ENCODE measurements around the gene TRIP13. TPM values are rescaled to one million over a fixed set of nuclear protein-coding genes. Genes with fewer than 3 reads are reported as not detected.

The TRIP13 gene
- total and polyA plus RNA-seq, 10 of the 15 experiments (the other 5 are each of a cell fraction or from before 2014, with no cell fraction given) = 15.1 to 64.9 (median 32.2) TPM

- peaks cover 0 to 5% of the 10 kb centered on the region in 2 experiments; a peak in 2 of 4 replicates for H3K27me3 ChIP-seq (replicated peaks in 1 of 2; ENCODE audit: control insufficient read depth in 2 of 2, insufficient read depth in 2 of 2, low read length in 1 of 2)
- in situ Hi-C loops (cut with MboI) (no loop called here), intact Hi-C loops (cut with micrococcal nuclease; ENCODE audit: unreplicated experiment) (no loop called here)
- H3K4me2 ChIP-seq (ENCODE audit: control insufficient read depth, insufficient read depth) = no peak overlapping the region
- ChIA-PET RAD21 (ENCODE audit: unreplicated experiment) (no interaction called here), POLR2A (interaction anchor here (0.5 kb wide), 1 partner anchor 302 kb away, joined by 3 read pairs; no protein-coding TSS in a partner anchor), CTCF (interaction anchor here (1.2 kb wide), 2 partner anchors 14 to 21 kb away, joined by 3 read pairs; no protein-coding TSS in a partner anchor), SMC1A (ENCODE audit: uncharacterized antibody, unreplicated experiment) (no interaction called here)
- DNase-seq (ENCODE audit: low read depth, low spot score) (no peak), FAIRE-seq (no peak), ATAC-seq (no peak)
- WGBS (ENCODE audit: insufficient coverage, insufficient replicate concordance, low lambda C conversion rate, missing lambda C conversion rate) = 49% methylated on average over 12 of the region's 12 CpGs
- H3K36me3 ChIP-seq (ENCODE audit: control insufficient read depth in 2 of 2, insufficient read depth in 2 of 2, low read length in 1 of 2) = no peaks in the 10 kb centered on the region
- TF ChIP-seq PKNOX1 (IDR thresholded peaks at IDR 0.05) = no peak
- peak; percentile 87 for TF ChIP-seq NFXL1 (IDR thresholded peaks at IDR 0.05; ENCODE audit: borderline replicate concordance)
- H2AFZ ChIP-seq (ENCODE audit: control insufficient read depth, low read depth, low read length) = no peak overlapping the region
- no peak overlapping the region for H3K4me3 ChIP-seq
- no peaks in the 10 kb centered on the region for H3K79me2 ChIP-seq (ENCODE audit: control insufficient read depth, insufficient read depth, low read length)
- no peak overlapping the region for H3K9ac ChIP-seq (ENCODE audit: control insufficient read depth, insufficient read depth, low read length)
- no peaks in the 10 kb centered on the region for H3K9me3 ChIP-seq (replicated peaks; ENCODE audit: control insufficient read depth, insufficient read depth, low read length)
- no peaks in the 10 kb centered on the region; the same call in 1 of the 2 replicates for H3K4me1 ChIP-seq (ENCODE audit: control insufficient read depth, insufficient read depth, low read length)
- H4K20me1 ChIP-seq (ENCODE audit: control insufficient read depth, insufficient read depth) = no peaks in the 10 kb centered on the region
- no peak overlapping the region for H3K27ac ChIP-seq (ENCODE audit: control insufficient read depth, insufficient read depth)
- BruUV-seq (replicated peaks) = no TSS peak
Observed at GRCh38 chr5:944992-945685, 52.5 kb downstream of the TRIP13 start.

- DNase-seq (ENCODE audit: low read depth, low spot score) = no peak
- WGBS (ENCODE audit: insufficient coverage, insufficient replicate concordance, low lambda C conversion rate, missing lambda C conversion rate) = 31% methylated on average over 24 of the region's 24 CpGs
- no peak overlapping the region for H3K27ac ChIP-seq (ENCODE audit: control insufficient read depth, insufficient read depth)
- H3K27me3 ChIP-seq (replicated peaks in 1 of 2; ENCODE audit: control insufficient read depth in 2 of 2, insufficient read depth in 2 of 2, low read length in 1 of 2) = peaks cover 3 to 5% of the 10 kb centered on the region in 2 experiments; a peak in 2 of 4 replicates
- H3K79me2 ChIP-seq (ENCODE audit: control insufficient read depth, insufficient read depth, low read length) = no peaks in the 10 kb centered on the region
- FAIRE-seq = no peak
- H3K4me3 ChIP-seq = no peak overlapping the region
- H4K20me1 ChIP-seq (ENCODE audit: control insufficient read depth, insufficient read depth) = no peaks in the 10 kb centered on the region
- no peaks in the 10 kb centered on the region for H3K36me3 ChIP-seq (ENCODE audit: control insufficient read depth in 2 of 2, insufficient read depth in 2 of 2, low read length in 1 of 2)
- no peak for ATAC-seq
- RAD21 ChIA-PET (ENCODE audit: unreplicated experiment) = no interaction called here
- POLR2A ChIA-PET = interaction anchor here (0.5 kb wide), 1 partner anchor 302 kb away, joined by 3 read pairs; no protein-coding TSS in a partner anchor
- SMC1A ChIA-PET (ENCODE audit: uncharacterized antibody, unreplicated experiment) = no interaction called here
- no peak overlapping the region for H3K4me2 ChIP-seq (ENCODE audit: control insufficient read depth, insufficient read depth)
- no peaks in the 10 kb centered on the region; the same call in 1 of the 2 replicates for H3K4me1 ChIP-seq (ENCODE audit: control insufficient read depth, insufficient read depth, low read length)
- no peak overlapping the region for H3K9ac ChIP-seq (ENCODE audit: control insufficient read depth, insufficient read depth, low read length)
- in situ Hi-C loops (cut with MboI) (no loop called here), intact Hi-C loops (cut with micrococcal nuclease; ENCODE audit: unreplicated experiment) (no loop called here)
- H2AFZ ChIP-seq (ENCODE audit: control insufficient read depth, low read depth, low read length) = no peak overlapping the region
- H3K9me3 ChIP-seq (replicated peaks; ENCODE audit: control insufficient read depth, insufficient read depth, low read length) = no peaks in the 10 kb centered on the region
- CTCF ChIA-PET = interaction anchor here (1.2 kb wide), 2 partner anchors 14 to 22 kb away, joined by 3 read pairs; no protein-coding TSS in a partner anchor
- BruUV-seq (replicated peaks) = no TSS peak
- no peak for TF ChIP-seq PAX8 (IDR thresholded peaks at IDR 0.05)
- TF ChIP-seq USF1 (IDR thresholded peaks at IDR 0.05; ENCODE audit: borderline replicate concordance, extremely low read length, insufficient read depth, low read depth, low read length) = no peak
- TF ChIP-seq ATF3 (IDR thresholded peaks at IDR 0.05; ENCODE audit: borderline replicate concordance, extremely low read depth, low read depth, low read length) = no peak
- no peak for TF ChIP-seq MTA2 (IDR thresholded peaks at IDR 0.05; ENCODE audit: low read depth)
- no peak for TF ChIP-seq STAT3 (IDR thresholded peaks at IDR 0.05; ENCODE audit: low read depth, low read length)
- no peak for TF ChIP-seq NR2F1 (conservative IDR thresholded peaks at IDR 0.05)
- no peak for TF ChIP-seq IKZF2 (IDR thresholded peaks at IDR 0.05)
- TF ChIP-seq SRF (IDR thresholded peaks at IDR 0.05; ENCODE audit: low read depth in 2 of 2, low read length in 2 of 2) = no peak
- no peak for TF ChIP-seq SUPT20H (IDR thresholded peaks at IDR 0.05; ENCODE audit: borderline replicate concordance, control insufficient read depth, low read depth, low read length)
- TF ChIP-seq POLR2A (IDR thresholded peaks at IDR 0.05; ENCODE audit: low read depth, low read length) = no peak
- TF ChIP-seq MXI1 (IDR thresholded peaks at IDR 0.05; ENCODE audit: low read depth, low read length) = no peak
Observed at GRCh38 chr5:945691-946551, 53.2 kb downstream of the TRIP13 start.

All from GM12878 (cell line).